Transverse colon (tissue), 4 donors: ENCODE results near the gene USP1. TPM values are rescaled to one million over a fixed set of nuclear protein-coding genes. Genes with fewer than 3 reads are reported as not detected.
A peak's percentile ranks its signal among the peaks of the same experiment; 100 is the strongest.

Experiments used
- DNase-seq: peaks from one replicate; pipeline ENCODE4 v3.0.0-alpha.2; 2019
- H3K27ac ChIP-seq, 4 donors: fragments of 200-600 bp; sonication (generic); 2 replicates each; pipeline ENCODE4 v1.5.1; 2016 to 2018; ENCODE audit warnings: inconsistent platforms in 4 of 4
- H3K27me3 ChIP-seq: fragments of 200-600 bp; sonication (generic); 2 replicates; pipeline ENCODE4 v1.5.1; 2017; ENCODE audit warnings: inconsistent platforms
- H3K36me3 ChIP-seq, 4 donors: fragments of 200-600 bp; sonication (generic); 2 replicates each; pipeline ENCODE4 v1.5.1; 2017 to 2019; ENCODE audit warnings: inconsistent platforms in 4 of 4
- H3K4me1 ChIP-seq, 4 donors: fragments of 200-600 bp; sonication (generic); 2 replicates each; pipeline ENCODE4 v1.5.1; 2017 to 2020; ENCODE audit warnings: inconsistent platforms in 4 of 4
- H3K4me3 ChIP-seq, 4 donors: fragments of 200-600 bp; sonication (generic); 1 replicate in 1 of 4; 2 replicates in 3 of 4; pipeline versions ENCODE4 v1.5.1 to v1.6.1; 2017 to 2019; ENCODE audit warnings: inconsistent platforms in 4 of 4
- H3K9me3 ChIP-seq, 2 donors: fragments of 200-600 bp; sonication (generic); 2 replicates each; pipeline ENCODE4 v1.5.1; 2017 to 2019; ENCODE audit warnings: inconsistent platforms in 2 of 2
- EP300 ChIP-seq: sonication (generic); formaldehyde crosslinking; IDR thresholded peaks from one replicate; pipeline ENCODE4 v1.6.1; 2017; ENCODE audit warnings: antibody characterized with exemption, low read depth
- POLR2A ChIP-seq: fragments of 450-650 bp; IDR thresholded peaks from one replicate; pipeline ENCODE4 v1.6.1; 2016; ENCODE audit warnings: antibody characterized with exemption, mild to moderate bottlenecking, moderate library complexity
- POLR2AphosphoS5 ChIP-seq, 3 donors: sonication (generic); formaldehyde crosslinking; IDR thresholded peaks; one replicate each; pipeline ENCODE4 v1.6.1; 2016; ENCODE audit warnings: antibody characterized with exemption in 3 of 3
- WGBS, 2 donors: methylation state at CpG; one replicate each; pipeline ENCODE4 v1.1.5; 2018; ENCODE audit warnings: low coverage in 1 of 2; 5-methylcytosine and 5-hydroxymethylcytosine counted together
- in situ Hi-C, 4 donors: fragments of 200-750 bp; cut with MboI; loops; one replicate each; pipeline versions ENCODE4 v1.15.0 to v1.15.1; 2017; ENCODE audit warnings: low sequenced_read_pairs in 3 of 4, low pct_ligation_motif_present in 1 of 4, low pct_unique_long_range_greater_than_20kb in 1 of 4
- intact Hi-C: fragments of 100-400 bp; cut with DNase I; formaldehyde crosslinking; loops from one replicate; pipeline ENCODE4 v1.15.1; 2023; ENCODE audit warnings: low total_unique reads
- total RNA-seq, 4 donors: library from RNA; depleted of rRNA; stranded (reverse); fragments of >200 nt; gene quantifications; one replicate each; pipeline ENCODE4 v1.1.0, GENCODE V29; 2016
- TF ChIP-seq, protein P1 (sequence below), 5 experiments: fragments of 200-600 bp in 3 of 5; fragments of 450-650 bp in 2 of 5; sonication (generic) in 3 of 5; IDR thresholded peaks; 1 replicate in 2 of 5; 2 replicates in 3 of 5; pipeline ENCODE4 v1.5.1; 2016 to 2017; ENCODE audit warnings: antibody characterized with exemption in 5 of 5, inconsistent platforms in 3 of 5, mild to moderate bottlenecking in 2 of 5, moderate library complexity in 1 of 5

The USP1 gene
- total RNA-seq, 4 donors from 2014 or later, result 6.0 to 26.7 (median 25.0) TPM

DNA sequence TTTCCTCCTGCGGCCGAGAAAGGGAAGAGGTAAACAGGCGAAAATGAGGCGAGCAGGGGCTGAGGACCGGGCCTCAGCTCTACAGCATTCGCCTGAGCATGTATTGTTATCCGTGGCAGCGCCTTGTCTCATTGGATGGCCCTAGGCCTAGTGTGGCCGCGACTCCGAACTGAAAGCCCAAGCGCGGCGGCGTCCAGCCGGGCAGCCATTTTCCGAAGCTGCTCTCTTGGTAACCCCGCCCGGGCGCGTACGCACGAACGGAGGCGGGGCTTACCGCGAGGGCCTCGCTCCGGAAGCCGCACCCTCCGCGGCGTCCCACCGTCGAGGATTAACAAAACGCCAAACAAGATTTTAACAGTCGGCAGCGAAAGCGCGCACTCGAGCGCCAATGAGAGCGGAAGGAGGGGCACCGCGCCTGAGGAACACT lies 797 bp upstream of the USP1 start:
- Histone ChIP-seq H3K36me3 (no peaks in the 10 kb centered on the region), H3K27ac (peak overlapping the region; percentile 94 to 100 (median 96)), H3K4me1 (peaks cover 19 to 33% (median 28%) of the 10 kb centered on the region in 4 donors), H3K27me3 (no peaks in the 10 kb centered on the region), H3K9me3 (no peaks in the 10 kb centered on the region), H3K4me3 (peak overlapping the region; percentile 69 to 87 (median 80))
- in situ Hi-C loops (no loop called here), intact Hi-C loops (no loop called here)
- 0% methylated on average over 40 of the region's 45 CpGs; no CpG with 5 or more reads in 1 of the 2 donors for WGBS, 2 donors
- DNase-seq, result peak; percentile 97
- TF ChIP-seq, protein P1, sequence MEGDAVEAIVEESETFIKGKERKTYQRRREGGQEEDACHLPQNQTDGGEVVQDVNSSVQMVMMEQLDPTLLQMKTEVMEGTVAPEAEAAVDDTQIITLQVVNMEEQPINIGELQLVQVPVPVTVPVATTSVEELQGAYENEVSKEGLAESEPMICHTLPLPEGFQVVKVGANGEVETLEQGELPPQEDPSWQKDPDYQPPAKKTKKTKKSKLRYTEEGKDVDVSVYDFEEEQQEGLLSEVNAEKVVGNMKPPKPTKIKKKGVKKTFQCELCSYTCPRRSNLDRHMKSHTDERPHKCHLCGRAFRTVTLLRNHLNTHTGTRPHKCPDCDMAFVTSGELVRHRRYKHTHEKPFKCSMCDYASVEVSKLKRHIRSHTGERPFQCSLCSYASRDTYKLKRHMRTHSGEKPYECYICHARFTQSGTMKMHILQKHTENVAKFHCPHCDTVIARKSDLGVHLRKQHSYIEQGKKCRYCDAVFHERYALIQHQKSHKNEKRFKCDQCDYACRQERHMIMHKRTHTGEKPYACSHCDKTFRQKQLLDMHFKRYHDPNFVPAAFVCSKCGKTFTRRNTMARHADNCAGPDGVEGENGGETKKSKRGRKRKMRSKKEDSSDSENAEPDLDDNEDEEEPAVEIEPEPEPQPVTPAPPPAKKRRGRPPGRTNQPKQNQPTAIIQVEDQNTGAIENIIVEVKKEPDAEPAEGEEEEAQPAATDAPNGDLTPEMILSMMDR (IDR thresholded peaks at IDR 0.05), result no peak
- TF ChIP-seq POLR2A, result peak; percentile 98
- peak; percentile 97 to 99 (median 99) for TF ChIP-seq POLR2AphosphoS5 (IDR thresholded peaks at IDR 0.05)
- no peak for TF ChIP-seq EP300

DNA sequence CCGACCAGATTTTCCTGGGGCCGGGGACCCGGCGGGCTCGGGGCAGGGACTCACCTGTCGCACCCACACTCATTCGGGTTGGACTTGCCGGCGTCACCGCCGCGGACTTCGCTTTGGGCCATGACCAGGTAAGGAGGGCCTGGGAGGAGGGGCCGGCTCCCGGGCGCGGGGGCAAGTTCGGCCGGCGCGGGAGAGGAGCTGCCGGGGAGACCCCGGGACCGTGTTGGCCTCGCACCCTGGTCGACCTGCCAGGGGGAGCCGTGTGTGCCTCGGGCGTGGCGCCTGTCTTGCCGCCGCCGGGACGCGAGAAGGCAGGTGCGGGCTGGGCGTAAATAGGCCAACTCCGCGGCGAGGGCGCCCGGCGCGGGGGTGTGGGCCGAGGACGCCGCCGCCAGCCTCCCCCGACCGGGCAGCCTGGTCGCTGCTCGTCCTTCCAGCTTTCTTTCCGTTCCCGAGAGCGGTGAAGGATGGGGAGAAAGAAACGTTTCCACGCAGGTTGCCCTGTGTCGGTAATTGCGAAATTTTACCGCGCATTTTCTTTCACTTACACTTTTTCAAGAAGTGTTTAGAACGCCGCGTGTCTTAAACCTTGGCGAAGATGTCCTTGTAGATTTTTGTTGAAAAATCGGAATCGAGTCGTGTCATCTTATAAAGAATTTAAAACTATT lies 558 bp downstream of the USP1 start:
- Histone ChIP-seq H3K4me1 (peaks cover 19 to 33% (median 28%) of the 10 kb centered on the region in 4 donors), H3K27me3 (no peaks in the 10 kb centered on the region), H3K36me3 (peaks cover 0 to 10% (median 2%) of the 10 kb centered on the region in 4 donors), H3K9me3 (no peaks in the 10 kb centered on the region), H3K4me3 (peak overlapping the region; percentile 69 to 99 (median 84)), H3K27ac (peak overlapping the region; percentile 94 to 100 (median 96))
- in situ Hi-C loops (no loop called here), intact Hi-C loops (no loop called here)
- TF ChIP-seq, protein P1 (IDR thresholded peaks at IDR 0.05), result no peak
- TF ChIP-seq EP300 (no peak), POLR2AphosphoS5 (IDR thresholded peaks at IDR 0.05) (no peak), POLR2A (no peak)
- 0% methylated on average over 6 to 35 of the region's 68 CpGs for WGBS, 2 donors
- no peak for DNase-seq

DNA sequence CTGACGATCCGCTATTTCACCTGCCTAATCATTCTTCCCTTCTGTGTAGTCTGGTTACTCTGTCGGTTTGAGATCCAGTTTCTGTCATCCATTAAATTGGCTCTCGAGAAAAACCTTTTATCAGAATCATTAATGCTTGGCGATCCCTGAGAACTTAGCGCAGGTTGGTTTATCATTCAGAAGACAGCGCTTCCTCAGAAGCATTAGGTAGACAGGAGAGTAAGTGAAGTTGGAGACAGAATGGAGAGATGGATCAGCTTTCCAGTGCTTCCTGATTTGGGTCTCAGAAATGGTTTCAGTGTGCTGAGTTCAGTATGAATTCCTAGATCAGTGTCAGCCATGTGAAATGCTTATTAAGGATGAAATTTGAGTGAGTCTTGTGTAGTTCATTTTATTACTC lies 1.3 kb downstream of the USP1 start:
- Histone ChIP-seq H3K4me3 (peak overlapping the region; percentile 69 to 99 (median 84)), H3K9me3 (no peaks in the 10 kb centered on the region), H3K4me1 (peaks cover 19 to 33% (median 28%) of the 10 kb centered on the region in 4 donors), H3K27ac (peak overlapping the region; percentile 94 to 100 (median 96)), H3K36me3 (peaks cover 0 to 17% (median 6%) of the 10 kb centered on the region in 4 donors), H3K27me3 (no peaks in the 10 kb centered on the region)
- TF ChIP-seq, protein P1 (IDR thresholded peaks at IDR 0.05), result no peak
- TF ChIP-seq EP300 (no peak), POLR2A (no peak), POLR2AphosphoS5 (IDR thresholded peaks at IDR 0.05) (no peak)
- intact Hi-C loops (no loop called here), in situ Hi-C loops (no loop called here)
- 1 to 6% methylated on average over 3 to 7 of the region's 7 CpGs for WGBS, 2 donors
- DNase-seq, result no peak

DNA sequence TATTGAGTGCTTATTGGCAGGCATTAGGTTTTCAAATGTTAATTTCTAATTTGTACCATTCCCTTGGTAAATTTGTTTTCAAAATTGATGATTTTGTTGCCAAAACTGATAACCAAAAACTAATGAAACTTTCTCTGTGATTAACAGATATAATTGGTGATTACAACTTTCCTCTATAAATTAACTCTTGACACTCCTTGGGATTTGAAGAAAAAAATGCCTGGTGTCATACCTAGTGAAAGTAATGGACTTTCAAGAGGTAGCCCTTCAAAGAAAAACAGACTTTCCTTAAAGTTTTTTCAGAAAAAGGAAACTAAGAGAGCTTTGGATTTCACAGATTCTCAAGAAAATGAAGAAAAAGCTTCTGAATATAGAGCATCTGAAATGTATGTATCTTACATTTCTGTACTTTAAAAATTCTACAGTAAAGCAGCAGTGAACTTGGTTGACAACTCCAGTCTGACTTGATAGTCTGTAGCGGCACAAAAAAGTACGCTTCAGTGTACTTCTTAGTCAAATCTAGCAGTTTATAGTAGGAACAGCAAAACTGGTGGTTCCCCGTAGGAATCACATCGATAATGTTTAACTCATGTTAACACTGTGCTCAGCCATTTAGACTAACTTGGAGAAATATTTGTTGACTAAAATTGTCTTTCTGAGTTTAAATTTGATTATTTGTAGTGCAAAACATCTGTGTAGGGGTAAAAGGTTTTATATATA lies 3.0 kb downstream of the USP1 start:
- 42 to 50% methylated on average over 4 of the region's 4 CpGs for WGBS, 2 donors
- no peak for TF ChIP-seq POLR2A
- TF ChIP-seq, protein P1 (IDR thresholded peaks at IDR 0.05), result no peak
- TF ChIP-seq POLR2AphosphoS5 (IDR thresholded peaks at IDR 0.05), result no peak
- no peak for TF ChIP-seq EP300
- Histone ChIP-seq H3K9me3 (no peaks in the 10 kb centered on the region), H3K27ac (no peak overlapping the region), H3K36me3 (peaks cover 0 to 25% (median 9%) of the 10 kb centered on the region in 4 donors), H3K4me3 (no peak overlapping the region), H3K4me1 (peaks cover 19 to 33% (median 28%) of the 10 kb centered on the region in 4 donors), H3K27me3 (no peaks in the 10 kb centered on the region)
- DNase-seq, result no peak
- intact Hi-C loops, result no loop called here
- in situ Hi-C loops, result no loop called here
